Measurements from ENCODE around the gene CDK19.

- TF ChIP-seq, protein P1, sequence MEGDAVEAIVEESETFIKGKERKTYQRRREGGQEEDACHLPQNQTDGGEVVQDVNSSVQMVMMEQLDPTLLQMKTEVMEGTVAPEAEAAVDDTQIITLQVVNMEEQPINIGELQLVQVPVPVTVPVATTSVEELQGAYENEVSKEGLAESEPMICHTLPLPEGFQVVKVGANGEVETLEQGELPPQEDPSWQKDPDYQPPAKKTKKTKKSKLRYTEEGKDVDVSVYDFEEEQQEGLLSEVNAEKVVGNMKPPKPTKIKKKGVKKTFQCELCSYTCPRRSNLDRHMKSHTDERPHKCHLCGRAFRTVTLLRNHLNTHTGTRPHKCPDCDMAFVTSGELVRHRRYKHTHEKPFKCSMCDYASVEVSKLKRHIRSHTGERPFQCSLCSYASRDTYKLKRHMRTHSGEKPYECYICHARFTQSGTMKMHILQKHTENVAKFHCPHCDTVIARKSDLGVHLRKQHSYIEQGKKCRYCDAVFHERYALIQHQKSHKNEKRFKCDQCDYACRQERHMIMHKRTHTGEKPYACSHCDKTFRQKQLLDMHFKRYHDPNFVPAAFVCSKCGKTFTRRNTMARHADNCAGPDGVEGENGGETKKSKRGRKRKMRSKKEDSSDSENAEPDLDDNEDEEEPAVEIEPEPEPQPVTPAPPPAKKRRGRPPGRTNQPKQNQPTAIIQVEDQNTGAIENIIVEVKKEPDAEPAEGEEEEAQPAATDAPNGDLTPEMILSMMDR (IDR thresholded peaks at IDR 0.05): no peak
- no peak for TF ChIP-seq POLR2A (IDR thresholded peaks at IDR 0.05)
These were observed 38.6 kb upstream of the CDK19 start for GRCh38 chr6:110853754-110854477.
